A673 (cell line): Measurements from ENCODE around the gene NEK9. TPM values are rescaled to one million over a fixed set of nuclear protein-coding genes. Genes with fewer than 3 reads are reported as not detected.

Source experiments
- BruUV-seq: library from RNA; stranded (reverse); fragments of 400-500 nt; replicated peaks from 2 replicates; lab custom pipeline; 2021; lab: Mats Ljungman, UMichigan
- CTCF ChIA-PET: fragments of 300-600 bp; sonication (Branson Sonifier 250); formaldehyde crosslinking; loops from one replicate; lab custom pipeline; 2022; ENCODE audit warnings: antibody characterized with exemption; lab: Charles Lee
- POLR2A ChIA-PET: fragments of 300-600 bp; sonication (Branson Sonifier 250); formaldehyde crosslinking; loops from one replicate; lab custom pipeline; 2022; ENCODE audit warnings: antibody characterized with exemption; ENCODE audit not compliant: low non-redundant PET; lab: Charles Lee
- DNase-seq: peaks from one replicate; pipeline ENCODE4 v3.0.0-alpha.2; 2015; ENCODE audit warnings: low spot score
- H3K27ac ChIP-seq: fragments of 200-600 bp; sonication (generic); 2 replicates; pipeline ENCODE4 v1.5.1; 2016; ENCODE audit warnings: mixed run types, low read depth, mild to moderate bottlenecking, mixed read lengths, antibody characterized with exemption, low read length; ENCODE audit not compliant: poor library complexity, severe bottlenecking
- H3K27me3 ChIP-seq: fragments of 200-600 bp; sonication (generic); replicated peaks from 2 replicates; pipeline ENCODE4 v1.6.1; 2017; ENCODE audit warnings: mixed run types, low read depth, mild to moderate bottlenecking, mixed read lengths, antibody characterized with exemption, low read length; ENCODE audit not compliant: insufficient read depth, poor library complexity
- H3K36me3 ChIP-seq: fragments of 200-600 bp; sonication (generic); 2 replicates; pipeline ENCODE4 v1.6.1; 2016; ENCODE audit warnings: mixed run types, mild to moderate bottlenecking, mixed read lengths, antibody characterized with exemption, low read length; ENCODE audit not compliant: insufficient read depth, poor library complexity, severe bottlenecking
- H3K4me1 ChIP-seq: fragments of 200-600 bp; sonication (generic); 2 replicates; pipeline ENCODE4 v1.6.1; 2017; ENCODE audit warnings: mixed run types, mild to moderate bottlenecking, mixed read lengths, antibody characterized with exemption, low read length; ENCODE audit not compliant: insufficient read depth, poor library complexity, severe bottlenecking
- H3K4me3 ChIP-seq: fragments of 200-600 bp; sonication (generic); 2 replicates; pipeline ENCODE4 v1.5.1; 2016; ENCODE audit warnings: low read depth, mixed run types, mild to moderate bottlenecking, mixed read lengths, low read length; ENCODE audit not compliant: poor library complexity, severe bottlenecking
- H3K9me3 ChIP-seq: fragments of 200-600 bp; sonication (generic); 2 replicates; pipeline ENCODE4 v1.6.1; 2016; ENCODE audit warnings: mixed run types, low read depth, mild to moderate bottlenecking, mixed read lengths, antibody characterized with exemption, low read length; ENCODE audit not compliant: poor library complexity, severe bottlenecking
- CTCF ChIP-seq: fragments of 300-800, 200-600 bp; sonication (generic); conservative IDR thresholded peaks from 2 replicates; pipeline ENCODE4 v1.5.1; 2017; ENCODE audit warnings: low read depth, mild to moderate bottlenecking, antibody characterized with exemption, low read length, moderate library complexity, mixed read lengths
- EZH2 ChIP-seq: fragments of 200-600 bp; sonication (generic); IDR thresholded peaks from 2 replicates; pipeline ENCODE4 v1.6.1; 2017; ENCODE audit warnings: borderline replicate concordance, low read depth, mild to moderate bottlenecking, mixed read lengths, antibody characterized with exemption, low read length; ENCODE audit not compliant: poor library complexity, severe bottlenecking
- intact Hi-C: fragments of 100-400 bp; cut with micrococcal nuclease; formaldehyde crosslinking; loops from one replicate; pipeline ENCODE4 v1.10.0; 2022; ENCODE audit not compliant: unreplicated experiment
- total RNA-seq: library from RNA; stranded (reverse); gene quantifications from 2 replicates; pipeline ENCODE4 v1.2.3, GENCODE V29; 2021

The NEK9 gene
- total RNA-seq, 1 experiment from 2014 or later, result 75.8 TPM

- no peak for DNase-seq
- no TSS peak for BruUV-seq
- no peaks in the 10 kb centered on the region for H3K36me3 ChIP-seq
- ChIA-PET POLR2A (no interaction called here), CTCF (no interaction called here)
- no peak for TF ChIP-seq EZH2
- no peak for TF ChIP-seq CTCF
- H3K9me3 ChIP-seq, result no peaks in the 10 kb centered on the region
- intact Hi-C loops, result no loop called here
- H3K27me3 ChIP-seq, result no peaks in the 10 kb centered on the region
- peaks cover 10% of the 10 kb centered on the region for H3K4me1 ChIP-seq
- H3K4me3 ChIP-seq, result no peak overlapping the region
- H3K27ac ChIP-seq, result no peak overlapping the region
Measured at GRCh38 chr14:75167325-75167724, 40.5 kb upstream of the NEK9 start.

DNA sequence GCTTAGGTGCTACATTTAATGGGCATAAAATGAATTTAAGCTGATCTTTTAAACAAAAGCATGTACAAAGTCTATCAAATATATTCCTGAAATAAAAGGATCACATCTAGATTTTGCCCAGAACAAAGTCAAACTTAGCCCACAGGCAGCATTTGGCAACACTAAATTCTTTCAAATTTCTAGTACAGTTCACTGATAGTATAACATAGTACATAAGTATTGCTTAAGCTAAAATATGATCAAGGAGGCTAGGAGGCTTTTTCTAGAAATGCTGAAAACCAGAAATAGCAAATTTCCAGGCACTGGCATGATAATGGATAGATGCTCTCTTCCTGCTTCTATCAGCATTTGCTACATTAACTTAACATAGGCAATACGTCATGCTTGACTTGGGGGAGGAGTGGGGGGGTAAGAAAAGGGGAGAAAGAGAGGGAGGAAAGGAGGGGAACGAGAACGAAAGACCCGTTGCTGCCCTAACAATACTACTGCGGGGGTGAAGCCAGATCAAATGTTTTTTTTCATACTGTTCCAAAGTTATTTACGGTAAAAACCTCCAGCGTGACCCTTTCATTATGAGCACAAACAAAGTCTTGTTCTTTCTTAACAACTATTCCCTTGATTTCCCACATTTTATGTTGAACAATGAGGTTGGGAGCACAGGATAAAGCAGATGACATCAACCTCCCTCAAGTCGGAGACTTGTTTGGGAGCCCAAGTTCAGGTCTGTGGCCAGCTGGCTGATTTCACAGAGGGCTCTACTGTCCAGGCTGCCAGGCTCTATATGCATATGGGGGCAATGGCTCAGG is 38.9 kb upstream of the NEK9 start:
- H3K4me1 ChIP-seq, result peaks cover 10% of the 10 kb centered on the region
- H3K27me3 ChIP-seq, result no peaks in the 10 kb centered on the region
- H3K9me3 ChIP-seq, result no peaks in the 10 kb centered on the region
- no peaks in the 10 kb centered on the region for H3K36me3 ChIP-seq
- H3K4me3 ChIP-seq, result no peak overlapping the region
- H3K27ac ChIP-seq, result peak overlapping the region; percentile 21
- intact Hi-C loops, result no loop called here
- POLR2A ChIA-PET, result no interaction called here
- TF ChIP-seq CTCF (no peak), EZH2 (no peak)
- no TSS peak for BruUV-seq
- CTCF ChIA-PET, result no interaction called here
- DNase-seq, result no peak

DNA sequence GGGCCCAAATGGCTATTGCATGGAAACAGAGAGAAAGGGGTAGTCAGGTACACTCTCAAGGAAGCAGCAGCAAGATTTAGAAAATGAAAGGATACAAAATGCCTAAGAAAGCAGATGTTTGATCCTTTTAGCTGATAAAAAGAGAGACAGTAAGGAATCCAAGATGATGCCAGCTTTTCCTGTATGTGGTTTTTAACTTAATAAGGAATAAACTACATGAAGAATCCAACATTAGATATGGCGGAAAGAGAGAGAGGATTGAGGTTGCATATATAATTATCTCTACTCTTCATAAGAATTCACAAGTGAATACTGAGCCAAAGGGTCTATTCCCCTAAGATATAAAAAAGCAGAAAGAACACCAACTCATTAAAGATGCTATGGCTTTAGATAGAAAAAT is 38.0 kb upstream of the NEK9 start:
- intact Hi-C loops, result no loop called here
- H3K4me3 ChIP-seq, result no peak overlapping the region
- H3K9me3 ChIP-seq, result no peaks in the 10 kb centered on the region
- H3K27ac ChIP-seq, result no peak overlapping the region
- H3K36me3 ChIP-seq, result no peaks in the 10 kb centered on the region
- TF ChIP-seq EZH2 (no peak), CTCF (no peak)
- ChIA-PET POLR2A (no interaction called here), CTCF (no interaction called here)
- BruUV-seq, result no TSS peak
- DNase-seq, result no peak
- peaks cover 10% of the 10 kb centered on the region for H3K4me1 ChIP-seq
- no peaks in the 10 kb centered on the region for H3K27me3 ChIP-seq
